Calu3 (cell line): Measurements from ENCODE around the gene SCAPER. TPM values are rescaled to one million over a fixed set of nuclear protein-coding genes. Genes with fewer than 3 reads are reported as not detected.
A peak's percentile ranks its signal among the peaks of the same experiment; 100 is the strongest.

Experiments used
- BruUV-seq: library from RNA; stranded (reverse); fragments of 400-500 nt; replicated peaks from 2 replicates; lab custom pipeline; 2021; lab: Mats Ljungman, UMichigan
- CTCF ChIA-PET: fragments of 300-600 bp; sonication (Branson Sonifier 250); formaldehyde crosslinking; loops from one replicate; lab custom pipeline; 2022; ENCODE audit warnings: antibody characterized with exemption; lab: Charles Lee
- DNase-seq: peaks from one replicate; pipeline ENCODE4 v3.0.0; 2022
- H3K27ac Mint-ChIP-seq: one replicate; pipeline ENCODE4 v1.8.0; 2022; ENCODE audit warnings: mixed read lengths; ENCODE audit not compliant: unreplicated experiment
- H3K27me3 Mint-ChIP-seq: one replicate; pipeline ENCODE4 v1.8.0; 2022; ENCODE audit warnings: mixed read lengths; ENCODE audit not compliant: unreplicated experiment
- H3K36me3 Mint-ChIP-seq: one replicate; pipeline ENCODE4 v1.8.0; 2022; ENCODE audit warnings: mild to moderate bottlenecking, moderate library complexity, mixed read lengths; ENCODE audit not compliant: insufficient read depth, unreplicated experiment
- H3K4me1 Mint-ChIP-seq: one replicate; pipeline ENCODE4 v1.8.0; 2022; ENCODE audit warnings: mild to moderate bottlenecking, low read depth, mixed read lengths; ENCODE audit not compliant: unreplicated experiment
- H3K4me3 Mint-ChIP-seq: one replicate; pipeline ENCODE4 v1.8.0; 2022; ENCODE audit warnings: mild to moderate bottlenecking, low read depth, moderate library complexity, mixed read lengths; ENCODE audit not compliant: unreplicated experiment
- H3K9me3 Mint-ChIP-seq: one replicate; pipeline ENCODE4 v1.8.0; 2022; ENCODE audit warnings: low read depth, mixed read lengths; ENCODE audit not compliant: unreplicated experiment
- CTCF ChIP-seq: fragments of 200-600 bp; IDR thresholded peaks from one replicate; pipeline ENCODE4 v1.8.0; 2022; ENCODE audit warnings: antibody characterized with exemption; ENCODE audit not compliant: unreplicated experiment
- intact Hi-C: fragments of 100-400 bp; cut with micrococcal nuclease; formaldehyde crosslinking; loops from one replicate; pipeline ENCODE4 v1.10.0; 2022; ENCODE audit not compliant: unreplicated experiment
- total RNA-seq: library from RNA; stranded (reverse); gene quantifications from 2 replicates; pipeline ENCODE4 v1.2.3, GENCODE V29; 2022

SCAPER gene
- total RNA-seq, 1 experiment from 2014 or later = 34.8 TPM

- Mint-ChIP-seq H3K27ac (peak overlapping the region; percentile 5), H3K36me3 (peaks cover 57% of the 10 kb centered on the region), H3K4me1 (peaks cover 28% of the 10 kb centered on the region), H3K4me3 (peak overlapping the region; percentile 79), H3K27me3 (no peaks in the 10 kb centered on the region), H3K9me3 (no peaks in the 10 kb centered on the region)
- no peak for TF ChIP-seq CTCF
- intact Hi-C loops = no loop called here
- BruUV-seq = no TSS peak
- CTCF ChIA-PET = interaction anchor here (0.7 to 1.5 kb wide), 2 partner anchors 9 to 476 kb away, joined by 3 read pairs; no protein-coding TSS in a partner anchor
- DNase-seq = no peak
Observed at GRCh38 chr15:76337696-76338485, 567.2 kb downstream of the SCAPER start.

- H3K4me3 Mint-ChIP-seq = peak overlapping the region; percentile 79
- intact Hi-C loops = no loop called here
- DNase-seq = no peak
- H3K4me1 Mint-ChIP-seq = peaks cover 28% of the 10 kb centered on the region
- CTCF ChIA-PET = interaction anchor here (0.5 to 1.5 kb wide), 9 partner anchors 8 to 477 kb away, joined by 3 to 10 read pairs (median 3); no protein-coding TSS in a partner anchor
- BruUV-seq = TSS peak; percentile 85
- H3K36me3 Mint-ChIP-seq = peaks cover 57% of the 10 kb centered on the region
- no peaks in the 10 kb centered on the region for H3K27me3 Mint-ChIP-seq
- peak overlapping the region; percentile 50 for H3K27ac Mint-ChIP-seq
- TF ChIP-seq CTCF = no peak
- no peaks in the 10 kb centered on the region for H3K9me3 Mint-ChIP-seq
Observed at GRCh38 chr15:76337059-76337695, 568.0 kb downstream of the SCAPER start.

GRCh38 chr15:76336254-76337058 is 568.7 kb downstream of the SCAPER start, which contains the start of gene ISL2:
TSS of gene ISL2 (plus strand) at chr15:76336773. CDS start at chr15:76336884, 111 bp downstream.
- Mint-ChIP-seq H3K27me3 (no peaks in the 10 kb centered on the region), H3K9me3 (no peaks in the 10 kb centered on the region), H3K4me3 (peak within 1 kb of the TSS; percentile 79), H3K4me1 (peaks cover 28% of the 10 kb centered on the region), H3K27ac (peak within 1 kb of the TSS; percentile 50), H3K36me3 (peaks cover 50% of the 10 kb centered on the region)
- TF ChIP-seq CTCF = no peak
- no TSS peak for BruUV-seq
- intact Hi-C loops = no loop called here
- peak; percentile 97 for DNase-seq
- CTCF ChIA-PET = interaction anchor here (0.5 to 1.5 kb wide), 12 partner anchors 9 to 476 kb away, joined by 3 to 10 read pairs (median 3); no protein-coding TSS in a partner anchor
